Measurements from ENCODE around the gene ST6GALNAC6. TPM values are rescaled to one million over a fixed set of nuclear protein-coding genes. Genes with fewer than 3 reads are reported as not detected.

Gene ST6GALNAC6
- total and polyA plus RNA-seq, 2 of the 8 experiments (the other 6 are each of a cell fraction or from before 2014, with no cell fraction given) = 43.7 to 64.4 TPM

GRCh38 chr9:127865645-127866464, 33.5 kb downstream of the ST6GALNAC6 start:
- no peak overlapping the region for H3K27ac ChIP-seq (ENCODE audit: low read depth, low read length)
- H4K5ac ChIP-seq (ENCODE audit: insufficient read length, low read depth, low read length) = no peak overlapping the region
- WGBS, 2 experiments (ENCODE audit: extremely low coverage in 1 of 2, insufficient coverage in 1 of 2, insufficient read length in 1 of 2, insufficient replicate concordance in 2 of 2, low coverage in 1 of 2, low lambda C conversion rate in 2 of 2, missing lambda C conversion rate in 1 of 2) = 86 to 100% methylated on average over 2 to 19 of the region's 19 CpGs
- H3K27me3 ChIP-seq (replicated peaks in 1 of 4; ENCODE audit: control insufficient read depth in 3 of 4, extremely low read depth in 1 of 4, insufficient read depth in 3 of 4, low read length in 3 of 4) = no peaks in the 10 kb centered on the region; a peak in 1 of 7 replicates
- no peaks in the 10 kb centered on the region for H3K36me3 ChIP-seq (ENCODE audit: control insufficient read depth in 2 of 4, insufficient read depth in 4 of 4, low read length in 3 of 4)
- H3K79me2 ChIP-seq (ENCODE audit: control insufficient read depth in 1 of 2, insufficient read depth in 2 of 2, low read length in 2 of 2) = no peaks in the 10 kb centered on the region
- peak overlapping the region; percentile 98; the same call in 1 of the 2 replicates for H2BK15ac ChIP-seq (ENCODE audit: low read length)
- H3K18ac ChIP-seq (ENCODE audit: extremely low read depth, low read length) = no peak overlapping the region
- no peak overlapping the region for H3K4me2 ChIP-seq (ENCODE audit: insufficient read depth in 1 of 2, low read depth in 2 of 2, low read length in 2 of 2)
- peaks cover 4% of the 10 kb centered on the region; the same call in 1 of the 2 replicates for H3K23me2 ChIP-seq (ENCODE audit: low read depth, low read length)
- no peak overlapping the region for H3K4ac ChIP-seq (replicated peaks; ENCODE audit: insufficient read length, low read depth, low read length)
- peaks cover 0 to 8% (median 2%) of the 10 kb centered on the region in 4 experiments; a peak in 1 of 7 replicates for H3K4me1 ChIP-seq (replicated peaks in 1 of 4; ENCODE audit: control insufficient read depth in 3 of 4, insufficient read depth in 4 of 4, low read length in 3 of 4)
- H4K20me1 ChIP-seq (replicated peaks in 1 of 2; ENCODE audit: control insufficient read depth in 1 of 2, insufficient read depth in 2 of 2, low read length in 2 of 2) = peaks cover 0 to 5% of the 10 kb centered on the region in 2 experiments
- H2BK12ac ChIP-seq (ENCODE audit: low read depth, low read length) = peak overlapping the region; percentile 77; the same call in 1 of the 2 replicates
- peak overlapping the region; percentile 88 for H4K91ac ChIP-seq (replicated peaks; ENCODE audit: insufficient read length, low read length)
- peak overlapping the region; percentile 95 for H2AK5ac ChIP-seq (ENCODE audit: low read depth, low read length)
- no peak overlapping the region for H2BK120ac ChIP-seq (replicated peaks; ENCODE audit: low read depth, low read length)
- peak overlapping the region; percentile 75; the same call in 1 of the 2 replicates for H2BK5ac ChIP-seq (ENCODE audit: low read depth, low read length)
- ChIA-PET CTCF (ENCODE audit: partially characterized antibody) (interaction anchor here (0.6 to 9.2 kb wide), 11 partner anchors 8 to 287 kb away, joined by 3 to 114 read pairs (median 5); no protein-coding TSS in a partner anchor), POLR2A (ENCODE audit: partially characterized antibody) (interaction anchor here (0.6 to 3.5 kb wide), 4 partner anchors 8 to 415 kb away, joined by 3 to 15 read pairs (median 4); partner anchors contain the start of genes ENG, LRSAM1 and RPL12)
- H3K23ac ChIP-seq (ENCODE audit: insufficient read length) = no peak overlapping the region
- H3K14ac ChIP-seq (ENCODE audit: insufficient read length) = no peak overlapping the region
- H3K79me1 ChIP-seq (ENCODE audit: low read depth, low read length) = no peaks in the 10 kb centered on the region; the same call in 1 of the 2 replicates
- H3K9me3 ChIP-seq (ENCODE audit: insufficient read depth in 2 of 2, low read depth in 1 of 2, low read length in 1 of 2) = no peaks in the 10 kb centered on the region
- H2BK20ac ChIP-seq (ENCODE audit: low read length) = peak overlapping the region; percentile 43; the same call in 1 of the 2 replicates
- peak overlapping the region in 1 of 4 experiments; percentile 39; a peak in 2 of 7 replicates for H3K9ac ChIP-seq (replicated peaks in 1 of 4; ENCODE audit: extremely low read depth in 1 of 4, low read depth in 3 of 4, low read length in 3 of 4)
- H3K4me3 ChIP-seq (ENCODE audit: extremely low read depth in 1 of 4, insufficient read depth in 2 of 4, low read depth in 3 of 4, low read length in 4 of 4) = no peak overlapping the region
- no peak overlapping the region for H3K56ac ChIP-seq (replicated peaks; ENCODE audit: insufficient read length, low read depth, low read length)
- no peak overlapping the region for H4K8ac ChIP-seq (ENCODE audit: extremely low read depth, insufficient read depth, low read length)
- no peak for FAIRE-seq
- H2AFZ ChIP-seq (ENCODE audit: low read length) = no peak overlapping the region
- no peak for DNase-seq (ENCODE audit: low read depth in 1 of 2, low spot score in 2 of 2)
- TF ChIP-seq POLR2A (IDR thresholded peaks at IDR 0.05; ENCODE audit: control extremely low read depth in 1 of 2, low read depth in 2 of 2, low read length in 2 of 2) (no peak), SP4 (IDR thresholded peaks at IDR 0.05; ENCODE audit: low read length) (no peak), ZNF274 (IDR thresholded peaks at IDR 0.05; ENCODE audit: borderline replicate concordance, extremely low read depth, low read length) (no peak), RAD21 (IDR thresholded peaks at IDR 0.05 in 1 of 2, conservative IDR thresholded peaks at IDR 0.05 in 1 of 2; ENCODE audit: low read depth in 2 of 2, low read length in 2 of 2) (no peak), MAFK (IDR thresholded peaks at IDR 0.05; ENCODE audit: low read depth, low read length) (no peak), TCF12 (IDR thresholded peaks at IDR 0.05; ENCODE audit: low read depth, low read length) (no peak), KDM4A (IDR thresholded peaks at IDR 0.05; ENCODE audit: low read depth, low read length, severe bottlenecking) (no peak), SIX5 (IDR thresholded peaks at IDR 0.05; ENCODE audit: low read depth, low read length) (no peak), EGR1 (IDR thresholded peaks at IDR 0.05; ENCODE audit: borderline replicate concordance, low read depth, low read length) (no peak), ATF2 (IDR thresholded peaks at IDR 0.05; ENCODE audit: low read length) (no peak)
